HG03354 (cell line): ENCODE data around the gene PCYT1B.
A peak's percentile ranks its signal among the peaks of the same experiment; 100 is the strongest.
"Not testable (repeated sequence)": the region's sequence is repeated elsewhere in the genome, so short reads cannot be mapped to it uniquely, and the experiment has no call there.

ENCODE experiments used
- ATAC-seq: cut with Tn5 transposase; IDR thresholded peaks from one replicate; pipeline ENCODE4 v1.9.1; 2021; ENCODE audit warnings: mild to moderate bottlenecking; ENCODE audit not compliant: unreplicated experiment, poor library complexity, severe bottlenecking

PCYT1B gene

DNA sequence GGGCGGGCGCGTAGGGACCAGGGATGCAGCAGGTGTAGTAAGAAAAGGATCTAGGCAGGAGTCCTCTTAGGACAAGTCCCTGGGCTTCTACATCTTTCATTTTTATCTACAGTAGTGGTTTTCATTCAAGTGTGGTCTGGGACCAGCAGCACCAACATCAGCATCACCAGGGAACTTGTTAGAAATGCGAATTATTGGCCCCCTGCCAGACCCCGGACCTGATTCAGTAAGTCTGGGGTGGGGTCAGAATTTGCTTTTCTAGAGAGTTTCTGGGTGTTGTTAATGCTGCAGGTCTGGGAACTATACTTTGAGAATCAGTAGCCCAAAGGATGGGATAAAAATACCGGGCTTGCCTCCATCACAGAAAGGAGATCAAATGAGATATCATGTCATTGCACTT, 1.3 kb upstream of the PCYT1B start:
- no peak for ATAC-seq

DNA sequence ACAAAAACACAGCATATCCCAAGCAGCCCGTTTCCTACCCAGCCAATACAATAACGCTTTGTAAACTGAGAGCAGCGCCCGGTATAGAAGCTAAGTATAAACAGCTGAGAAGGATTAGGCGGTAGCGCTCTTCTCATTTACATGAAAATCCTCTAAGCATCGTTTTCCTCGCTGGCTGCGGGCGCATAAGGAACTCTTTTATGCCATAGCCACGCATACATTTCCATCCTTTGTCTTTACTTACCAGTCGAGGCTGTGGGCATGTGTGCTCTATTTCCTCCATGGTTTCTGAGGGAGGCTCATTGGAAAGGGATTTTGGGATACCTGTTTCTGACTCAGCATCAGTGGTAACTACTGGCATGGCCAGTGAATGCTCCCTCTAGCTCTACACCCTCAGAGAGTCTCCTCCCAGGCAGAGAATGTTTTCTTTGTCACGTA, 383 bp downstream of the PCYT1B start:
- peak; percentile 12 for ATAC-seq

DNA sequence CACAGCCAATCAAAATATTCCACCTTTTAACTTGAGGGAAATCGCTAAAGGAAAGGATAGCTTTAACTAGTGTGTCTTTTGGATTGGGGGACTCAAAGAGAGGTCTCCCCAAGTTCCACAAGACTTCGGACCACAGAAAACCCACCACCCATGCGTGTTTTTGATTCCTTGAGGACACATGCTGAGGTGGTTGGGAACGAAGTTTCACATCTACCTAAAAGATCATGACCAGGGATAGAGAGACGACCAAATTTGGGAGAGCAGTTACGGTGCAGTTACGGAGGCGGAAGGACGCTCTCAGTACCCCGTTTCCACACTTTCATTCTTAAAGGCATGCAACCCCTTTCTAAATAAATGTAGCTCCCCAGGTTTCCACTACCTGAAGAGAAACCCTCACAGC, 1.1 kb downstream of the PCYT1B start:
- ATAC-seq, result no peak

- ATAC-seq, result no peak
These were observed 4.0 kb downstream of the PCYT1B start for GRCh38 chrX:24643116-24643515.

- no peak for ATAC-seq
These were observed 17.4 kb downstream of the PCYT1B start for GRCh38 chrX:24629701-24630100.

GRCh38 chrX:24619647-24620046, 27.5 kb downstream of the PCYT1B start:
- no peak for ATAC-seq

DNA sequence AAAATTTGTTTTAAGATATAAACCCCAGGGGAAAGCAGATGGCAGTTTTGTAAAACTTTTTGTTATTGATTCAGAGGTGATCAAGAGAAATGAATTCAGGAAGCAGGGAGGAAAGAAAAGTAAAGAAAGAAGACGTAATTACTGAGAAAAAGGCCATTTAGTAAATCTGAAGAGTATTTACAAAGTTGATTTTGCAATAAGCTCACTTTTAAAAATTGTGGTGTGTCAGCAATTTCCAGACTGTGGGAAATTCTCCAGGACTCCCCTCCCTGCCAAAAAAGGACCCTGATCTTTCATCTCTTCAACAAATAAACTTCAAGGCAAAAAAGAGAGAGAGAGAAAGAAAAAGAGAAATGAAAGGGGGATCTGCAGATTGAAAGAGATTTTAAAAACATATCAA, 36.6 kb downstream of the PCYT1B start:
- ATAC-seq, result no peak

DNA sequence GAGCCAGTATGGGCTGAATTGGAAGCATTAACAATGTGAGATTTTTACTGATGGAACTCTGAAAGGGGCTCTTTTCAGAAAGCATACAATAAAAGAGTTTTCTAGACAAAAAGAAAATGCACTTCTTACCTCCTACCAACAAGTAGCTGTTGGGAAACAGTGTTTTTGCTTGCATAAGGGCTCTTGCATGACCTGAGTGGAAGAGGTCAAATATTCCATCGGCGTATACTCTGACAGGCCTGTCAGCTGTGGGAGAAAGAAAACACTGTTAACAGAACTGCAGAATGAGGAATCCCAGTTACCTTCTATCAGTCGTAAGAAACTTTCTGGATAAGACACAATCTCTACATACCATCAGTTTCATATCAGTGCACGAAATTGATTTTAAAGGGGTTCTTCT, 39.5 kb downstream of the PCYT1B start:
- no peak for ATAC-seq

DNA sequence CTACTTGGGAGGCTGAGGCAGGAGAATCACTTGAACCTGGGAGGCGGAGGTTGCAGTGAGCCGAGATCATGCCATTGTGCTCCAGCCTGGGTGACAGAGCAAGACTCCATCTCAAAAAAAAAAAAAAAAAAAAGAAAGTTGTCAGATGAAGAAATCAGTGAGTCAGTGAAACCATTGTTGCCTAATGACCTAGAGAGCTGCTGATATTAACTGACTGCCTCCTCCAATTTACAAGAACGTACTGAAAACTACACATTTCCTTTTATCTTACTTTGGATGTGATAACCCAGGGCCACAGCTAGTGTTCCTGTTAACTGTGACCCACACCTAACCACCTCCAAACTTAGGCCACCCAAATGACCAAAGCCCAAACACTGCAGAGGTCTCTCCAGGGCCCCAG, 41.2 kb downstream of the PCYT1B start:
- ATAC-seq, result not testable (repeated sequence)

GRCh38 chrX:24603191-24603590, 44.0 kb downstream of the PCYT1B start:
- no peak for ATAC-seq

GRCh38 chrX:24601858-24602257, 45.3 kb downstream of the PCYT1B start:
- no peak for ATAC-seq

- ATAC-seq, result no peak
These were observed 52.6 kb downstream of the PCYT1B start for GRCh38 chrX:24594501-24594900.

GRCh38 chrX:24590111-24590510, 57.0 kb downstream of the PCYT1B start:
- no peak for ATAC-seq

- no peak for ATAC-seq
These were observed 70.1 kb downstream of the PCYT1B start for GRCh38 chrX:24577091-24577490.

- no peak for ATAC-seq
These were observed 71.7 kb downstream of the PCYT1B start for GRCh38 chrX:24575496-24575895.

GRCh38 chrX:24574743-24575142, 72.4 kb downstream of the PCYT1B start:
- no peak for ATAC-seq

DNA sequence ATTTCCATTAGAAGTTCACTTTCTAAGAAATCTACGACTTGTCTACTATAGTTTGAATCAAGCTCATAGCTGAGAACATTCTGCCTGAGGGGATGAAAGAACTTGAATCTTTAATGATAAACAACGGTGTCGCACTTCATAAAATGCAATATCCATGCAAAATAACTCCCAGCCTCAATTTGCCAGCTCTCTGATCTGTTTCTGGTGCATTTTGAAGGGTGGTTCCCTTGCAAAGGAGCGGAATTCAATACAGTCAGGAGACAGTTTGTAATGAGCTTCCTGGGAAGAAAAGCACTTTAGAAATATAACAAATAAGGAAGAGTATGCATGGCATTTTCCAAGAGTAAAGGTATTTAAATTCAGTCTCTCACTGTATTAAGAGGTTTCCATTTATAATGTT, 80.0 kb downstream of the PCYT1B start:
- ATAC-seq, result no peak

DNA sequence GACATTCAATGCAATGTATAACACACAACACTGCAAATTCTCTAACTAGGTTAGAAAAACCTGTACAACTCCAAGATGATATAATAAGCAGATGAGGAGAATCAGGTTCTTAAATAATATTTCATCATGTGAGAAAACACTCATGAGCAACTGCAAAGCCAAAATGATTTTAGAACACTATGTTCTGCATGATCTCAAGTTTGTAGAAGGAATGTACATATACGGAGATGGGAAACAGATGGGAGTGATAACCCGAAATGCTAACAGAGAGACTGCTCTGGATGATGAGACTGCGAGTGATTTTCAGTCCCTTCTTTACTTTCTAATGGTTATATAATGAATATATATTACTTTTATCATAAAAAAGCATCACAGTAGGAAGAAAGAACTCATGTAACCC, 80.9 kb downstream of the PCYT1B start:
- no peak for ATAC-seq

DNA sequence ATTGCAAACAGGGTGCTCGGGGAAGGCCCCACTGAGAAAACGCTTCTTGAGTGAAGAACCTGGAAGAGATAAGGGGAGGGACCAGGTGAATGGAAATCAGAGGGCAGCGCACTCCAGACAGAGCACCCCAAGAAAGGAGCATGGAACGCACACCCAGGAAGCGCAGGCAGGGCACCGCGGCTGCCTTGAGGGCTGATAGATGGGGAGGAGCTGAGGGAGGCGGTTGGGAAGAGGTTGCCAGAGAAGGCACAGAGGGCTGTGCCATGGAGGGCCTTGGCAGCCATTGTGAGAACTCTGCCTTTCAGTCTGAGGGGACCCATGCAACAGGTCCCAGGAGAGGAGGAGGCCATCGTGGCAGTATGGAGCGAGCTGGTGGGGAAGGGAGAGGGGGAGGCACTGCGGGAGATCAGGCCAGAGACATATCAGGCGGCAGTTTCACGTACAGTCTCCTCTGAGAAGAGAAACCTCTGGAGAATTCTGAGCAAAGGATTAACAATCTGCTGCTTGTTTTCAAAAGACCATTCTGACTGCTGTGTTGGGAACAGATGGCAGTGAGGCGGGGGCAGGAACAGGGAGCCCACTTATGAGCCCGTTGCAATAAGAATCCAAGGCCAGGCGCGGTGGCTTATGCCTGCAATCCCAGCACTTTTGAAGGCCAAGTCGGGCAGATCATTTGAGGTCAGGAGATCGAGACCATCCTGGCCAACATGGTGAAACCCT, 83.7 kb downstream of the PCYT1B start:
- no peak for ATAC-seq

GRCh38 chrX:24561121-24561520, 86.0 kb downstream of the PCYT1B start:
- no peak for ATAC-seq

- no peak for ATAC-seq
These were observed 94.1 kb downstream of the PCYT1B start for GRCh38 chrX:24553011-24553410.

GRCh38 chrX:24550166-24550565, 97.0 kb downstream of the PCYT1B start:
- ATAC-seq, result no peak
